CD8-positive, alpha-beta memory T cell (primary cell): ENCODE data around the gene ITGB5. TPM values are rescaled to one million over a fixed set of nuclear protein-coding genes. Genes with fewer than 3 reads are reported as not detected.

Experiments
- CTCF ChIA-PET: fragments of 350-600 bp; sonication (Branson Sonifier 250); formaldehyde crosslinking; loops from one replicate; lab custom pipeline; 2021; ENCODE audit warnings: antibody characterized with exemption; lab: Charles Lee
- POLR2A ChIA-PET: fragments of 350-600 bp; sonication (Branson Sonifier 250); formaldehyde crosslinking; loops from one replicate; lab custom pipeline; 2021; ENCODE audit warnings: antibody characterized with exemption; lab: Charles Lee
- DNase-seq, 5 donors: peaks; one replicate each; pipeline versions ENCODE4 v3.0.0 to v3.0.0-alpha.2; 2020 to 2022; ENCODE audit warnings: mixed read lengths in 1 of 5
- H3K27ac ChIP-seq: one replicate; pipeline ENCODE4 v1.7.0; 2013; ENCODE audit warnings: low read depth, mild to moderate bottlenecking, low read length, moderate library complexity
- H3K27me3 ChIP-seq: 2 replicates; pipeline ENCODE4 v1.7.0; 2013; ENCODE audit warnings: low read length, mild to moderate bottlenecking; ENCODE audit not compliant: insufficient read depth, poor library complexity, severe bottlenecking
- H3K36me3 ChIP-seq: 2 replicates; pipeline ENCODE4 v1.7.0; 2013; ENCODE audit warnings: mild to moderate bottlenecking, low read length, moderate library complexity; ENCODE audit not compliant: insufficient read depth
- H3K4me1 ChIP-seq: 2 replicates; pipeline ENCODE4 v1.7.0; 2013; ENCODE audit warnings: mild to moderate bottlenecking, low read length, moderate library complexity; ENCODE audit not compliant: insufficient read depth
- H3K4me3 ChIP-seq: 2 replicates; pipeline ENCODE4 v1.7.0; 2013; ENCODE audit warnings: mild to moderate bottlenecking, low read length
- H3K9me3 ChIP-seq: 2 replicates; pipeline ENCODE4 v1.7.0; 2013; ENCODE audit warnings: mild to moderate bottlenecking, low read length
- H3K27ac Mint-ChIP-seq, 8 donors: one replicate each; pipeline ENCODE4 v1.8.0; 2020 to 2021; ENCODE audit warnings: mixed read lengths in 8 of 8, mild to moderate bottlenecking in 6 of 8, inconsistent platforms in 3 of 8, moderate library complexity in 3 of 8
- H3K27me3 Mint-ChIP-seq, 2 donors: one replicate each; pipeline ENCODE4 v1.8.0; 2020 to 2021; ENCODE audit warnings: mixed read lengths in 2 of 2, mild to moderate bottlenecking in 1 of 2, moderate library complexity in 1 of 2
- H3K36me3 Mint-ChIP-seq, 3 donors: one replicate each; pipeline ENCODE4 v1.8.0; 2020 to 2021; ENCODE audit warnings: mixed read lengths in 3 of 3, inconsistent platforms in 1 of 3, mild to moderate bottlenecking in 1 of 3
- H3K4me1 Mint-ChIP-seq, 3 donors: one replicate each; pipeline ENCODE4 v1.8.0; 2020 to 2021; ENCODE audit warnings: mixed read lengths in 3 of 3, inconsistent platforms in 1 of 3, mild to moderate bottlenecking in 1 of 3
- H3K4me3 Mint-ChIP-seq, 7 donors: one replicate each; pipeline ENCODE4 v1.8.0; 2020 to 2021; ENCODE audit warnings: mixed read lengths in 7 of 7, mild to moderate bottlenecking in 6 of 7, moderate library complexity in 4 of 7, inconsistent platforms in 2 of 7
- H3K9me3 Mint-ChIP-seq, 5 donors: one replicate each; pipeline ENCODE4 v1.8.0; 2020 to 2022; ENCODE audit warnings: mixed read lengths in 5 of 5, mild to moderate bottlenecking in 3 of 5, moderate library complexity in 2 of 5, inconsistent platforms in 1 of 5
- polyA plus RNA-seq: library from polyadenylated mRNA; unstranded; fragments of 300-500 nt; fragmentation: Illumina TruSeq; gene quantifications from one replicate; pipeline ENCODE4 v1.2.3, GENCODE V29; 2021
- total RNA-seq, 2 experiments: library from RNA; stranded (reverse); gene quantifications; one replicate each; pipeline ENCODE4 v1.2.3, GENCODE V29; 2021

The ITGB5 gene
- total and polyA plus RNA-seq, 3 experiments from 2014 or later: 0.62 to 3.3 (median 2.0) TPM

- no peak for DNase-seq
Measured at GRCh38 chr3:124768812-124769211, 118.4 kb downstream of the ITGB5 start.

DNA sequence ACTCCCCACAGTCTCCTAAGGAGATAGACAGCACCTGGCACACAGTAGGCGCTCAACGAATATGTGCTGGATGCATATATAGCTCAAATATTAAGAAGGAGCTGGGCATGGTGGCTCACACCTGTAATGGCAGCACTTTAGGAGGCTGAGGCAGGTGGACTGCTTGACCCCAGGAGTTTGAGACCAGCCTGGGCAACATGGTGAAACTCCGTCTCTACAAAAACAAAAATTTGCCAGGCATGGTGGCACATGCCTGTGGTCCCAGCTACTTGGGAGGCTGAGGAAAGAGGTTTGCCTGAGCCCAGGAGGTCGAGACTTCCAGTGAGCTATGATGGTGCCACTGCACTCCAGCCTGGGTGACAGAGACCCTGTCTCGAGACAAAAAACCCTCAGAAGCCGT is 119.5 kb downstream of the ITGB5 start:
- Mint-ChIP-seq H3K4me3 (no peak overlapping the region), H3K27me3 (peaks cover 15 to 35% of the 10 kb centered on the region in 2 donors), H3K4me1 (no peaks in the 10 kb centered on the region), H3K9me3 (no peaks in the 10 kb centered on the region), H3K27ac (no peak overlapping the region), H3K36me3 (no peaks in the 10 kb centered on the region)
- H3K9me3 ChIP-seq: no peaks in the 10 kb centered on the region
- no peak overlapping the region for H3K4me3 ChIP-seq
- H3K27ac ChIP-seq: no peak overlapping the region
- no peaks in the 10 kb centered on the region for H3K36me3 ChIP-seq
- no peak for DNase-seq
- H3K4me1 ChIP-seq: no peaks in the 10 kb centered on the region
- CTCF ChIA-PET: interaction anchor here (3.4 kb wide), 1 partner anchor 134 kb away, joined by 17 read pairs; no protein-coding TSS in a partner anchor
- POLR2A ChIA-PET: no interaction called here
- H3K27me3 ChIP-seq: no peaks in the 10 kb centered on the region

More at GRCh38 chr3:124768812-124769211, 118.4 kb downstream of the ITGB5 start:
- Histone ChIP-seq H3K36me3 (no peaks in the 10 kb centered on the region), H3K27ac (no peak overlapping the region), H3K27me3 (no peaks in the 10 kb centered on the region), H3K4me3 (no peak overlapping the region), H3K4me1 (no peaks in the 10 kb centered on the region), H3K9me3 (no peaks in the 10 kb centered on the region)
- no peak overlapping the region for H3K27ac Mint-ChIP-seq
- H3K4me1 Mint-ChIP-seq: no peaks in the 10 kb centered on the region
- no peaks in the 10 kb centered on the region for H3K9me3 Mint-ChIP-seq
- H3K4me3 Mint-ChIP-seq: no peak overlapping the region
- ChIA-PET CTCF (interaction anchor here (3.4 kb wide), 1 partner anchor 133 kb away, joined by 17 read pairs; no protein-coding TSS in a partner anchor), POLR2A (no interaction called here)
- peaks cover 15 to 40% of the 10 kb centered on the region in 2 donors for H3K27me3 Mint-ChIP-seq
- H3K36me3 Mint-ChIP-seq: no peaks in the 10 kb centered on the region

- no peaks in the 10 kb centered on the region for H3K36me3 Mint-ChIP-seq
- no peaks in the 10 kb centered on the region for H3K27me3 ChIP-seq
- no peak for DNase-seq
- ChIA-PET CTCF (interaction anchor here (3.4 kb wide), 1 partner anchor 134 kb away, joined by 17 read pairs; no protein-coding TSS in a partner anchor), POLR2A (no interaction called here)
- H3K27ac ChIP-seq: no peak overlapping the region
- H3K9me3 ChIP-seq: no peaks in the 10 kb centered on the region
- H3K4me1 Mint-ChIP-seq: no peaks in the 10 kb centered on the region
- no peak overlapping the region for H3K4me3 Mint-ChIP-seq
- no peaks in the 10 kb centered on the region for H3K9me3 Mint-ChIP-seq
- no peak overlapping the region for H3K4me3 ChIP-seq
- no peaks in the 10 kb centered on the region for H3K36me3 ChIP-seq
- H3K27ac Mint-ChIP-seq: no peak overlapping the region
- H3K4me1 ChIP-seq: no peaks in the 10 kb centered on the region
- H3K27me3 Mint-ChIP-seq: peaks cover 13 to 32% of the 10 kb centered on the region in 2 donors
Measured at GRCh38 chr3:124767264-124767663, 119.9 kb downstream of the ITGB5 start.

DNA sequence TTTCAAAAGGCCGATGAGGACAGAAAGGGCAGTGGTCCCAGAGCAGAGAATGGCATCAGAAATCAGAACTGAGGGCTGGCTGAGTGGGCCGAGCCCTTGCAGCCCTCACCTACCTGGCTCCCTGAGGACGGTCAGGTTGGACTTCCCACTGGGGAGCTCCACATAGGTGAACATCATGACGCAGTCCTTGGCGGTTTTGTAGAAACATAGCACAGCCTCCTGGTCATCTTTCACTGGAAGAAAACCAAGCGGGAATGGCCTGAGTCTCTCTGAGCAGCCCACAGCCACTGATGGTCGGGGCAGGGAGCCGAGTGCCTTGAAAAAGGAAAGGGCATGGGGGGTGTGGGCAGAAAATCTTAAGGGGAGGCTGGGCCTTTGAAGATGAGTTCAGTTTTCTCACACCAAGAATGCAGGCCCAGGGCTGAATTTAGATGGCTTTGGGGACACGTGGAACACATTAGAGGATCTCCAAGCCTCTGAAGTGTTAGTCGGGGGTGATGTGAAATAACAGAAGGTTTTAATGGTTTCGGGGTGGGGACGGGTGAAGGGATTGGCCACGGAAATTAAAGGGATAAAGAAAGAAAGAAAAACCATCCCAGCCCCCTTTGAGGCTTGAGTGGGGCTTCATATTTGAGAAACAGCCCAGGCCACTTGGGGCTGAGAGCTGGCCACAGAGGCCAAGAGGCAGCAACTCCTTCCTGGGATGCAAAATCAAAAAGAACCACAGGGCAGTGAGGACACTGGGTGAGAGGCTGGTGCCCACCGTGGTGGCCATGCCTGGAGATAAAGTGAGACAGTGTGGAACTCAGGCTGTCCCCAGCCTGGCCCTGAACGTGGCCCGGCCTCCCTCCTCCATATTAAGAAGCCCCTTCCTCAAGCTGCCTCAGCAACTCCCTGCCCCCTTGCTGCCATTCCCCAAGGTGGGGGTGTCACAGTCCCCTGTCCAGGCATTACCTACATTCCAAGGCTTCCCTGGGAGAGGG is 120.8 kb downstream of the ITGB5 start:
- peaks cover 9 to 26% of the 10 kb centered on the region in 2 donors for H3K27me3 Mint-ChIP-seq
- no peaks in the 10 kb centered on the region for H3K36me3 ChIP-seq
- H3K4me3 ChIP-seq: no peak overlapping the region
- no peaks in the 10 kb centered on the region for H3K36me3 Mint-ChIP-seq
- no peak overlapping the region for H3K4me3 Mint-ChIP-seq
- H3K27ac Mint-ChIP-seq: no peak overlapping the region
- H3K9me3 ChIP-seq: no peaks in the 10 kb centered on the region
- H3K4me1 ChIP-seq: no peaks in the 10 kb centered on the region
- H3K27ac ChIP-seq: no peak overlapping the region
- H3K4me1 Mint-ChIP-seq: peaks cover 2 to 4% (median 2%) of the 10 kb centered on the region in 3 donors
- POLR2A ChIA-PET: no interaction called here
- CTCF ChIA-PET: interaction anchor here (3.4 kb wide), 1 partner anchor 135 kb away, joined by 17 read pairs; no protein-coding TSS in a partner anchor
- H3K27me3 ChIP-seq: no peaks in the 10 kb centered on the region
- no peaks in the 10 kb centered on the region for H3K9me3 Mint-ChIP-seq
- DNase-seq: no peak

DNA sequence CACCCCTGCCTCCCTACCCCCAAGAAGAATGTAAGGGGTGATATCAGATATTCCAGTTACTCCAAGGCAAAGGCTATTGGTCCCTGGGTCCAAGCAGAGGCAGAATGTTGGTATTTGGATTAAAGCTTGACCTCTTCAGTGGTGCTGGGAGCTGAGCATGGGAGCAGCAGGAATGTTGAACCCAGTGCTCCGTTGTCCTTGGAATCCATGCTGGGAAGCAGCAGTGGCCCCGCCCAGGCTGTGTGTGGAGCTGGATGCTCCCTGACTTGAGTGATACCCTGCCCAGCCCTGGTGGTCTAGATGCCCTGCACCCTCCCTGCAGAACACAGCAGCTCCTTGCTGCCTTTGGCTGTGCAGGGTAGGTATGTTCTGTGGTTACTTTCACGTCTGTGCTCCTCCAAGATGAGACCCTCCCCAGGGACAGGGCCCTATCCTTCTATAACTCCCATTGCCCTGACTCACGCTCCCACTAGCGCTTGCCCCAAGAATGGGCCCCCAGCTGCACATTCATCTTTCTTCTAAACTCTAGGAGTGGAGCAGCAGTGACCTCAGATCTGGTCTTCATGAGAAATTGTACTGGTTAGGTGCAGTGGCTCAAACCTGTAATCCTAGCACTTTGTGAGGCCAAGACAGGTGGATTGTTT is 121.8 kb downstream of the ITGB5 start:
- Histone ChIP-seq H3K4me3 (no peak overlapping the region), H3K27me3 (no peaks in the 10 kb centered on the region), H3K36me3 (no peaks in the 10 kb centered on the region), H3K9me3 (no peaks in the 10 kb centered on the region), H3K4me1 (no peaks in the 10 kb centered on the region), H3K27ac (no peak overlapping the region)
- Mint-ChIP-seq H3K4me1 (peaks cover 5 to 8% (median 5%) of the 10 kb centered on the region in 3 donors), H3K36me3 (no peaks in the 10 kb centered on the region), H3K27ac (no peak overlapping the region), H3K9me3 (no peaks in the 10 kb centered on the region), H3K4me3 (no peak overlapping the region), H3K27me3 (peaks cover 7 to 22% of the 10 kb centered on the region in 2 donors)
- ChIA-PET POLR2A (no interaction called here), CTCF (interaction anchor here (1.2 to 7.4 kb wide), 2 partner anchors 137 to 141 kb away, joined by 4 to 129 read pairs; no protein-coding TSS in a partner anchor)
- no peak for DNase-seq

DNA sequence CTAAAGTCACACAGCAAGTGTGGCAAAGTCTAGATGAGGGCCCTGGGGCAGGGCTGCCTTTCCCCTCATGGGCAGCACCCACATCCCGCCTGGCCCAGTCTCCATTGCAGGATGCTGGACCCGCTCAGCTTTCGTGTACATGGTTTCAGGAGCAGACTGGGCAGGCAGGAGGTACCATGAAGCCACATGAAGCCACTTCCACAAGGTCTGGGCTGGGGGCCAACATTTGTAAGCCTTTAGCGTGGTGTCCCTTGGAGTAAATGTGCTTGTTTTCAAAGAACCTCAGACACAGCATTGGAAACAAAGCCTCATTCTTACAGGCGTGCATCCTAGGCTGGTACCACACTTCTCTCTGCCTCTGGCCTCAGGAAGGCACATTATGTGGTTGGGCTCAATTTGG is 122.4 kb downstream of the ITGB5 start:
- Mint-ChIP-seq H3K36me3 (no peaks in the 10 kb centered on the region), H3K27me3 (peaks cover 7 to 18% of the 10 kb centered on the region in 2 donors), H3K4me1 (peaks cover 5 to 8% (median 5%) of the 10 kb centered on the region in 3 donors), H3K4me3 (no peak overlapping the region), H3K9me3 (no peaks in the 10 kb centered on the region), H3K27ac (no peak overlapping the region)
- Histone ChIP-seq H3K9me3 (no peaks in the 10 kb centered on the region), H3K4me3 (no peak overlapping the region), H3K4me1 (no peaks in the 10 kb centered on the region), H3K27ac (no peak overlapping the region), H3K27me3 (no peaks in the 10 kb centered on the region), H3K36me3 (no peaks in the 10 kb centered on the region)
- POLR2A ChIA-PET: no interaction called here
- CTCF ChIA-PET: interaction anchor here (1.2 to 7.4 kb wide), 2 partner anchors 138 to 141 kb away, joined by 4 to 129 read pairs; no protein-coding TSS in a partner anchor
- no peak for DNase-seq

DNA sequence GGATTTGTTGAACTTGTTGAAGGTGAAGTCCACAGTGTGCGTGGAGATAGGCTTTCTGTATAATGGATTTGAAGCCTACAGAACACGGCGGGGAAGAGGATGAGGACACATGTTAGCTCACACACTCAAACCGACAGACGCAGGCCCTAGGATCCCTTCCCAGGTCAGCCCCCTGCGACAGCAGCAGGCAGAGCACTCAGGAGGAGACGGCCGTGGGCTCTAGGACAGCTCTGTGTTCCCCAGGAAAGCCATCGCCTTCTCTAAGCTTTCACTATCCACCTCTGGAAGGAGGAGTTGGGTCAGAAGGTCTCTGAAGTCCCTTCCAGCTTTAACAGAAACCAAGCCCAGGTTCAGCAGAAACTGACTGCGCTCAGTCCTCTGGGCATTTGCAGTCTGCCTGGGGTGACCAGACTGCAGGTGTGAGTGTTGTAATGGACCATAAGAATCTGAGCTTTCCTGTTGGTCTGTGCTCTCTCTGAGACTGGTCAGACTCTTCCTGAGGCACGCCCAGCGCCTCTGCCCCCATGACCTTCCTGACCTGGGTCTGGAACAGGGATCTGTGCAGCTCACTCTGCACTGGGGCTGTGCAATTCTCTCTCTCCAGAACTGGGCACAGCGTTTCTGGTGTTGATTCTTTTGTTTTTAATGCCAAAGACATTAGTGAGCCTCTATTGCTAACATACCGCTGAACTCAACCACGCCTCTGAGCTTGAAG is 123.4 kb downstream of the ITGB5 start:
- Mint-ChIP-seq H3K4me3 (peak overlapping the region in 1 of 7 donors; percentile 67), H3K27ac (peak overlapping the region in 1 of 8 donors; percentile 22), H3K27me3 (peaks cover 7 to 18% of the 10 kb centered on the region in 2 donors), H3K9me3 (no peaks in the 10 kb centered on the region), H3K4me1 (peaks cover 5 to 8% (median 5%) of the 10 kb centered on the region in 3 donors), H3K36me3 (no peaks in the 10 kb centered on the region)
- H3K4me1 ChIP-seq: no peaks in the 10 kb centered on the region
- H3K27ac ChIP-seq: no peak overlapping the region
- no peak for DNase-seq
- H3K27me3 ChIP-seq: no peaks in the 10 kb centered on the region
- no peak overlapping the region for H3K4me3 ChIP-seq
- ChIA-PET CTCF (interaction anchor here (0.8 to 7.4 kb wide), 6 partner anchors 8 to 822 kb away, joined by 3 to 129 read pairs (median 4); no protein-coding TSS in a partner anchor), POLR2A (no interaction called here)
- no peaks in the 10 kb centered on the region for H3K36me3 ChIP-seq
- no peaks in the 10 kb centered on the region for H3K9me3 ChIP-seq
